ENCODE data around the gene C19orf44. TPM values are rescaled to one million over a fixed set of nuclear protein-coding genes. Genes with fewer than 3 reads are reported as not detected.
"Not testable (repeated sequence)": the region's sequence is repeated elsewhere in the genome, so short reads cannot be mapped to it uniquely, and the experiment has no call there.

The C19orf44 gene
- 2.8 TPM for total RNA-seq

DNA sequence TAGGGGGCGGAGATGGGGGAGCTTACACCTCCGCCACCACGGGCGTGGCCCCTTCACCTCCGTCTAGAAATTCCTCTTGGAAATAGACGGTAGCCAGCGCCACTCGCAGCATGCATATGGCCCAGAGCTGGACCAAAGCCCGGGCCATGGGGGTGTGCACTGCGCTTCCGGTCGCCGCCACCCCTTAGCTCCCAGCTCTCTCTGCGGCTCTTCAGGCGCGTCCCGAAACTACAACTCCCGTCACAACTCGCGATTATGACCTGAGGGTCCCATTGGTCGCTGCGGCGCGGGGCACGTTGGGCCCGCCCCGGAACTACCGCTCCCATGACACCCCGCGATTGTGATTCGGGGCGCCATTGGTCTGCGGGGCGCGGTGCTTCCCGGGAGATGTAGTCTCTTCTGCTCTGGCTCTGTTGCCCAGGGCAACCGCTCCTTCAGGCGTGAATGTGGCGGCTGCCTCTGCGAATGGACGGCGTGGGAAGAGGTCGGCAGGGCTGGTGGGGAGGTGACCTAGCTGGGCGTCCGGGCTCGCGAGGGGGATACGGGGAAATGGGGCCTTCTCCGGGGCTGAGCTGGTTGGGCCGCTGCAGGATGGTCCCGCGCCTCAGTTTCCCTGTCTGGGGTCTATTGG, at the start of gene C19orf44, which contains the start of gene CALR3:
TSS of gene C19orf44 (plus strand) at position 413 of the 631 bp plus-strand sequence. CDS start 4,399 bp downstream, outside the sequence.
TSS of gene CALR3 (minus strand) at position 186 of the 631 bp plus-strand sequence. CDS start at position 148, 38 bp downstream.
- peak; percentile 98 for DNase-seq

- DNase-seq = no peak
These were observed 49.3 kb upstream of the C19orf44 start for GRCh38 chr19:16446724-16447368.

DNA sequence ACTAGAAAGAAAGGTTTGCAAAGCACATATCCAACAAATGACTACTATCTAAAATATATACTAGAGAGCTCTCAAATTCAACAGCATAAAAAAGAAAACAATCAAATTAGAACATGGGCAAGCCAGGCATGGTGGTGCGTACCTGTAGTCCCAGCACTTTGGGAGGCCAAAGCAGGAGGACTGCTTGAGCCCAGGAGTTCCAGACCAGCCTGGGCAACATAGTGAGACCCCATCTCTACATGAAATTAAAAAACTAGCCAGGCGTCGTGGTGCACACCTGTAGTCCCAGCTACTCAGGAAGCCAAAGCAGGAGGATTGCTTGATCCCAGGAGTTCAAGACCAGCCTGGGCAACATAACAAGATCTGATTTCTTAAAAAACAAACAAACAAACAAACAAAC, 47.3 kb upstream of the C19orf44 start:
- not testable (repeated sequence) for DNase-seq

DNA sequence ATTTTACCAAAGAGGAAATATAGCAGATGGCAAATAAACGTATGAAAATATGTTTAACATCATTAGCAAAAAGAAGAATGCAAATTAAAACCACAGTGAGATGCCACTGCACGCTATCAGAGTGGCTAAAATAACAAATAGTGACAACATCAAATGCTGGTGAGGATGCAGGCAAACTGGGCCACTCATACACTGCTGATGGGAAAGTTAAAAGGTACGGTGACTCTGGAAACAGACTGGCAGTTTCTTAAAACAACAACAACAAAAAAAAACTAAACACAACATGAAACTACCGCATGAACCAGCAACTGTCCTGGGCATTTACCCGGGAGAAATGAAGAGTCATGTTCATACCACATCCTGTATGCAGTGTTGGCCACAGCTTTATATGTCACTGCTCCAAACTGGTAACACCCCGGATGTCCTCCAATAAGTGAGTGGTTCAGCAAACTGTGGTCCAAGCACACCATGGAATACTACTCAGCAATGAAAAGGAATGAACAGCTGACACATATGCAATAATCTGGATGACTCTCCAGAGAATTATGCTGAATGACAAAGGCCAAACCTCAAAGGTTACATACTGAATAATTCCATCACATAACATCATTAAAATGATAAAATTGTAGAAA, 46.7 kb upstream of the C19orf44 start:
- DNase-seq = no peak

GRCh38 chr19:16452325-16452724, 43.9 kb upstream of the C19orf44 start:
- no peak for DNase-seq

- no peak for DNase-seq
These were observed 41.8 kb upstream of the C19orf44 start for GRCh38 chr19:16454351-16454918.

GRCh38 chr19:16455489-16455888, 40.7 kb upstream of the C19orf44 start:
- DNase-seq = no peak

DNA sequence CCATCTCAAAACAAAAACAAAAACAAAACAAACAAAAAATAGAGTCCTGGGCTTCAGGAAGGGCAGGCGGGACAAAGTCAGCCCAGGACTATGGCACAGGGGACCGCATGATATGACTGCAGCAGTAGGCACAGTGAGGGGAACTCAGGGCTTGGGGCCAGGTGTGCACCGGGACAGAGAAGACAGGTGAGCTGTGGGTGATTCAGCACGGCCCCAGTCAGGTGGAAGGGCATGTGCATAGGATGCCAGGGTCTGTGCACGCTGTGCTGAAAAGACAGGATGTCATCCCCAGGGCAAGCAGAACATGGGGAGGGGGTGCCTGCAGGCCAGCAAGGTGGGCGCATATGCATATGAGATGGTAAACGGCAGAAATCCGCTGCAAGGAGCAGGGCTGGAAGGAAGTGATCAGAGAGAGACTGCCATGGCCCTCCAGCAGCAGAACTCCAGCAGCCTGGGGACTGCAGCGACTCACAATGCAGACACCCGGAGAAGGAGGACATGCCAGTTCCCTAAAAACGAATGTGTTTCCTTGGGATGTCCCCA, 39.5 kb upstream of the C19orf44 start:
- no peak for DNase-seq

- DNase-seq = no peak
These were observed 38.8 kb upstream of the C19orf44 start for GRCh38 chr19:16457195-16457953.

GRCh38 chr19:16457954-16458331, 38.3 kb upstream of the C19orf44 start:
- DNase-seq = no peak

DNA sequence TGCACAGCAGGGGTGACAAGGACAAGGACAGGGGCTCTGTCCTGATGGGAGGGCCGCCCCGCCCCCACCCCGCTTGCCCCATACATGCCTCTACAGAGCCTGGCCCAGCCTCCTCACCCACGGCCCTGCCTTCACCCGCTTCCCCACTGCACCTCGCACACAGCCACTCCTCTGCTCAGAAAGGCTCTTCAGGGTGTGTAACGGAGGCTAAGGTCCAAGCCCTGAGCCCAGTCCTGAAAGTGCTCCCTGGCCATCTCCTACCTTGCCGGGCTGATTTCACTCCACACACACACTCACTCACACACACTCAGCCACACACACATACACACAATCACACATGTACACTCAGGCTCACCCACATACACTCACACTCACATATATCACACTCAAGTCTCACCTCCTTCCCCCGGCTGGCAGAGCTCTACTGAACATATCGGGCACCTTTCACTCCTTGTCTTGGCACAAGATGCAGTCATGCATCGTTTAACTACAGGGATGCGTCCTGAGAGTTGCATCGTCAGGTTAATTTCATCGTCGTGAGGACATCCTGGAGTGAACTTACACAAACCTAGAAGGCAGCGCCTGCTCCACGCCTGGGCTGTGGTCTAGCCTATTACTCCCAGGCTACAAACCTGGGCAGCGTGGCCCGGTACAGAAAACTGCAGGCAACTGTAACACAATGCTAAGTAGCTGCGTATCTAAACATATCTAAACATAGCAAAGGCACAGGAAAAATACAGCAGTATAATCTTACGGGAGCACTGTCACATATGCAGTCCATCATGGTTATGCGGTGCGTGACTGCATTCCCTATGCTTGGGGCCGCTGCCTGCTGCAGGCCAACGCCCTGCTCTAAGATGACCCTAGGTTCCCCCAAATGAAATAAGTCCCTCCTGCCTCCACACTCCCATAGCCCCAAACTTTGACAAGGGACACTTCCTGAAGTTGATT, 37.5 kb upstream of the C19orf44 start:
- no peak for DNase-seq

DNA sequence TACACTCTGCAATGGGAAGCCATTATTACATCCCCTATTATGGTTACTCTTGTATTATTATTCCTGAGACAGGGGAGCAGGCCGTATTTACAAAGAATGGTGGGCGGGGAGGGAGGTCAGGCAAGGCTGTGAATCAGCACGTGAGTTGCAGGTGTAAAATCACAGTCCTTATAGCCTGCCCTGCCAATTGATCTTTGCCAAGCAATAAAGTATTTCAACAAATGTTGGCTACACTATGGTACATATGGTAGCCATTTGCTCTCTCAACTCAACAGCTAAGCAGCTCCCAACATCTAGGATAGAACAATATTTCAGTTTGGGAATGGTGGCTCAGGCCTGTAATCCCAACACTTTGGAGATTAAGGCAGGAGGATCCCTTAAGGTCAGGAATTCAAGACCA, 36.5 kb upstream of the C19orf44 start:
- no peak for DNase-seq

GRCh38 chr19:16460454-16460853, 35.7 kb upstream of the C19orf44 start:
- no peak for DNase-seq

DNA sequence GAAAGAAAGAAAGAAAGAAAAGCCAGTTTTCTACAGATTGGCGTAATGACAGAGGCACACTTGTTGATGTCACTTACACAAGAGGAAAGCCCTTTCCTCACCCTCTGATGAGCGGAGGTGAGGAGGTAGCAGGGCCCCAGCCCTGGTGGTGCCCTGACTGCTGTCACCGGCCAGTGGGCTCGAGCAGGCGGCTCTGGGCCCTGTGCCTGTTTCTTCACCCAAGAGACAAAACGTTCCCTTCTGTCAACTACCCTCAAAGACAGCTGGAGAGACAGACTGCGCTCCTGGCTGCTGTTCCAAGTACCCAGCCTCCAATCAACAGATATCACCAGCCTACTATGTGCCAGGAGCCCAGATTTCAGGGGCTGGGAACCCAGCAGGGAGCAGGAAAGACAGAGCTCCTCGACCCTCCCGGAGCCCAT, 34.6 kb upstream of the C19orf44 start:
- no peak for DNase-seq

DNA sequence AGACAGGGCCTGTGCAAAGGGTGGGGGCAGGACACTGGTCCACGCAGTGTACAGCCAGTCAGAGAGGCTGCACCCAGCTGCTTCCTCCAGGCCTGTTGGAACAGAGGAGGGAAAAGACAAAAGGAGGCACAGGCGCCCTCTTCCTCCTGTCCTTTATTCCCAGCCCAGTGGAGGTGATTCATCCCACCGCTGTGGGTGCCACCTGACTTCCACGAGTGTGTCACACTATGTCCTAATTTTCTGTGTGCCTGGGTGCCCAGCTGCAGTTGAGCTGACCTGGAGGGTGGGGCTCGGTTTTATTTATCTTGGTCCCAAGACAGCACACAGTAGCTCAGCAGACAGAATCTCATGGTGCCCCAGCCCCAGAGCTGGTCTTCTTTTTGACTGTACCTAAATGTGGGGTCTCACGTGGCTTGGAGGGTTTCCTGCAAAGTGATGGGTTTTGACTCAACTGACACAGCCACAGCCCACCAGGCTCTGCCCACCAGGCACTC, 33.4 kb upstream of the C19orf44 start:
- DNase-seq = peak; percentile 25

- DNase-seq = no peak
These were observed 32.7 kb upstream of the C19orf44 start for GRCh38 chr19:16463341-16463990.

GRCh38 chr19:16463991-16464575, 32.1 kb upstream of the C19orf44 start:
- DNase-seq = no peak

DNA sequence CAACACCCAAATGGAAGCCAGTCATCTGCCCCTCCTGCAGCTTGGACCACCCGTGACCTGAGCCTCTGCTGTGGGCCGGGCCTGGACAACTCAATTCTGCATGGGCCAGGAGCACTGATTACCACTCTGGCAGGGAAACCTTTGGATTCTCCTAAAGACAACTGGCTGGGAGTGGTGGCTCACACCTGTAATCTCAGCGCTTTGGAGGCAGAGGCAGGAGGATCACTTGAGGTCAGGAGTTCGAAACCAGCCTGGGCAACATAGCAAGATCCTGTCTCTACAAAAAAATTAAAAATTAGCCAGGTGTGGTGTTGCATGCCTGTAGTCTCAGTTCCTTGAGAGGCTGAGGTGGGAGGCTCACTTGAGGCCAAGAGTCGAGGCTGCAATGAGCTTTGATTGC, 31.0 kb upstream of the C19orf44 start:
- no peak for DNase-seq

DNA sequence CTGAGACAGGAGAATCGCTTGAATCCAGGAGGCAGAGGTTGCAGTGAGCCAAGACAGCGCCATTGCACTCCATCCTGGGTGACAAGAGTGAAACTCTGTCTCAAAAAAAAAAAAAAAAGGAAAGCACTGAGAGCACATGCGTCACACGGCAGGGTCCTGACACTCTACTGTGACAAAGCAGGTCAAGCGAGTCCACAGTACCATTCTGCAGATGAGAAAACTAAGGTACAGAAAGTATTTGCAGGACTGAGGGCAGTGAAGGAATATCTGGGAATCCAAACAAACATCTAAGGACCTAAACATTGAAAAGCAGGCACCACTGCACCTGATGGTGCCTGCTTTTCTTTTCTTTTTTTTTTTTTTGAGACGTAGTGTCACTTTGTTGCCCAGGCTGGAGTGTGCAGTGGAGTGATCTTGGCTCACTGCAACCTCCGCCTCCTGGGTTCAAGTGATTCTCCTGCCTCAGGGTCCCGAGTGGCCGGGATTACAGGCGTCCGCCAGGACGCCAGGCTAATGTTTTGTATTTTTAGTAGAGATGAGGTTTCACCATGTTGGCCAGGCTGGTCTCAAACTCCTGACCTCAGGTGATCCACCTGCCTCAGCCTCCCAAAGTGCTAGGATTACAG, 29.3 kb upstream of the C19orf44 start:
- DNase-seq = not testable (repeated sequence)

Data from occipital lobe (tissue), 2 donors.